Measurements from ENCODE around the gene ATP8A1. TPM values are rescaled to one million over a fixed set of nuclear protein-coding genes. Genes with fewer than 3 reads are reported as not detected.
"Not testable (repeated sequence)": the region's sequence is repeated elsewhere in the genome, so short reads cannot be mapped to it uniquely, and the experiment has no call there.

ATP8A1 gene
- 6.8 and 7.9 TPM in 2 replicates for total RNA-seq (2014; rRNA removed; shearing (Covaris generic))
- polyA plus RNA-seq (2014; cell fraction: nucleus; rRNA removed) = 12.0 and 13.1 TPM in 2 replicates

GRCh38 chr4:42656944-42657792 lies at the start of gene ATP8A1:
TSS of gene ATP8A1 (minus strand) at chr4:42657105. CDS start at chr4:42656873, 232 bp downstream.
- peak; percentile 79 for DNase-seq (ENCODE audit: extremely low read depth, low read depth)

DNA sequence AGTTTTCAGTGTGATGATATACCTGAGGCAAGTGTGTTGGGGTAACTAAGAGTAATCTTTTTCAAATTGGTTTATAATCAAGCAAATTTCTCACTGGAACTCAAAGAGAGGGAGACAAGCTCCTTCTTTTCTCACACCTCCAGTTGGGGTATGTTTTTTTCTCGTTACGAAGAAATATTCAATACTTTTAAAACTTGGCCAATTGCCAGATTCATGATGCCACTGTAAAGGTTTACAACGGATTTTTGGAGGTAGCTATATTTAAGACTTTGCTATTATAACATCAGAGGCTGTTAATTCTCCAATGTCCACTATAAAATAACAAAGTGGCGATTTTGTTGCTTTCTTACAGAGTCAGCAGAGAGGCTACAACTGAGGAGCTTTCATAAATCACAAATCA lies 49.2 kb upstream of the ATP8A1 start:
- DNase-seq (ENCODE audit: extremely low read depth, low read depth) = no peak

DNA sequence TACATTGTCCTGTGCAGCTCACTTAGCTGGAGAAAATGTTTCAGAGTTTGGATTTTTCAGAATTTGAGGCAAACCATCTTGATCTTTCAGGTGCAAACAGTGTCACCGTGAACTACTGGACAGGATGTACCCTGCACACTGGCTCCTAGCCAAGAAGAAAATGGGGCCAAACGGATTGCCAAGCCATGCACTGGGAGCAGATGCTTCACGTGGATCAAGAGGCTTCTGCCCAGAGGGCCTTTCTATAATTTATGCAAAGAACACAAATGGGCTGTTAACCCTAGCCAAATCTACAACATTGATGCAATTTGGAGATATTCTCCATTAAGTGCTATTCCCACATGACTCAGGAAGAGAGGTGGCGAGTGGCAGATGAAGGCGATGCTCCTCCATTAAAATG lies 46.9 kb upstream of the ATP8A1 start:
- DNase-seq (ENCODE audit: extremely low read depth, low read depth) = no peak

DNA sequence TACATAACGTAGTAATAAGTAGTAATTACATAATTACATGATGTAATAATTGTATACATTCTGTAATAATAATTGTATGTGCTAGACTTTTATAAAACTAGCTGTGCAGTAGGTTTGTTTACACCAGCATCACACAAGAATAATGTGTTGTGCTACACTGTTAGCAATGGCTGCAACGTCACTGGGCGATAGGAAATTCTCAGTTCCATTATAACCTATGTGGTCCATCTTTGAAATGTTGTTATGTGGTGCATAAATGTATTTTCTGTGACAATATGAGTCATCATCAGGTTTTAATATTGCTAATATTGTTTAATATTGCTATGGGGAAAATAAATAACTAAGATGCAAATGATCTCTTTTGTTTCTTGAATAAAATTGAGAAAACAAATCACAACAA lies 46.0 kb upstream of the ATP8A1 start:
- DNase-seq (ENCODE audit: extremely low read depth, low read depth) = no peak

GRCh38 chr4:42701780-42702179 lies 44.9 kb upstream of the ATP8A1 start:
- DNase-seq (ENCODE audit: extremely low read depth, low read depth) = not testable (repeated sequence)

- DNase-seq (ENCODE audit: extremely low read depth, low read depth) = no peak
These were observed 33.6 kb upstream of the ATP8A1 start for GRCh38 chr4:42690537-42690936.

DNA sequence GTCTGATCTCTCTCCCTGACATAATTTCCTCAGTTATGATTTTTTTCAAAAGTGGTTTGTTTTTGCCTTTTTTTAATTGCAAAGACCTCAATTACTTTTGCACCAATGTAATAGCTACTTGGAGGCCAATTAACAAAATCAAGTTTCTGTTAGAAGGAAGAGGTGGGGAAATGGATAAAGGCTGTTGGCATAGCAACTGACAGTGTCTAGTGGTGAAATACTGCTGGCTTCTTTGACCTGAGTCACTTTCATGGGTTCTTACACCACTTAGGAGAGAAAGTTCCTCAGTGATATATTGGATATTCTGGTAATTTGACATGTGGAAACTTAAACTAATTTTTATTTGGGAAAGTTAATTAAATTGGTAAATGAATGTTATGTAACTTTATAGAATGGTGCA lies 26.5 kb upstream of the ATP8A1 start:
- no peak for DNase-seq (ENCODE audit: extremely low read depth, low read depth)

GRCh38 chr4:42678512-42678911 lies 21.6 kb upstream of the ATP8A1 start:
- no peak for DNase-seq (ENCODE audit: extremely low read depth, low read depth)

- DNase-seq (ENCODE audit: extremely low read depth, low read depth) = no peak
These were observed 19.4 kb upstream of the ATP8A1 start for GRCh38 chr4:42676066-42676951.

DNA sequence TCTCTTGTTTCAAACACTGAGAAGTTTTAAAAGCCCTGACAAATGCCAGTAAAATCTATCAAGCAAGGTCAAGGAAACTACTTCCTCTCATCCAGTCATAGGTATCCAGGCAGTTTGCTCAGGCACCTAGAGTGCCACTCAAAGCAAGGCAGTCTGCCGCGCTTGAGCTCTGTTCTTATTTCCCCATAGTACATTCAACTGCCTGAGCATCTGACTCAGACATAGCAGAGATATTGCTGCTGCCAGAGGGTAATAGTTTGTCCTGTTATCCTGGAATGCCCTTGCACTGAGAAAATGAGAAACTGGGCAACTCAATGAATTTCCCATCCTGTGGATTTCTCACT lies 16.1 kb upstream of the ATP8A1 start:
- DNase-seq (ENCODE audit: extremely low read depth, low read depth) = no peak

DNA sequence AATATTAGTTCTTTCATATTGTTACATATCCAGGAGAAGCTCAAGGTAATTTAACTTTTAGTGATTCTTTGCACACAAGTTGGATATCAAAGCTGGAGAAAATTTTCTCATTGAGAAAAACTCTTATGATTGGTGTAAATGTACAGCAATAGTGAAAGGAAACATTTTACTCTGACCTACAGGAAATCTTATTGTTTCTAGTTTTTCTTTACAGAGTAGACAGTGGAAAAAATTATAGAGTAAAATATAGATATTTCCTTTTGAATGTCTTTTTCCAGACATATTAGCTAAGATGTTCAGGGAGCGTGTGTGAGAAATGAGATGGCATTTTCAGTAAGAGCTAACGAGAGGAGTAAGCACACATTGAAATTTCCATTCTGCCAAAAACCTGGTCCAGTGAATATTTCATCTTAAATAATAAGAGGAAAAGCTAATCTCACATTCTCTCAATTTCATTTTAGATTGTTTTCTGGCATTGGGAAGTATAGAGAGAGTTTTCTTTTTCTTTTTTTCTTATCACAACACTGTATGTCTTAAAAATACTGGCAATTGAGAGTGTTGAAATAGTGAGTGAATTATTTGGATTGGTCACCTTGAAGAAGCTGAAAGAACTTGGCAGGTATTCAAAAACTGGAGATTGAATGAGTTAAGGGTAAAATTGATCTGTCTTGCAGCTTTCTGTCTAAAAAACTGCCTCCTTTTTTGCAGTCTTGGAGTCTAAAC lies 15.6 kb upstream of the ATP8A1 start:
- DNase-seq (ENCODE audit: extremely low read depth, low read depth) = no peak

DNA sequence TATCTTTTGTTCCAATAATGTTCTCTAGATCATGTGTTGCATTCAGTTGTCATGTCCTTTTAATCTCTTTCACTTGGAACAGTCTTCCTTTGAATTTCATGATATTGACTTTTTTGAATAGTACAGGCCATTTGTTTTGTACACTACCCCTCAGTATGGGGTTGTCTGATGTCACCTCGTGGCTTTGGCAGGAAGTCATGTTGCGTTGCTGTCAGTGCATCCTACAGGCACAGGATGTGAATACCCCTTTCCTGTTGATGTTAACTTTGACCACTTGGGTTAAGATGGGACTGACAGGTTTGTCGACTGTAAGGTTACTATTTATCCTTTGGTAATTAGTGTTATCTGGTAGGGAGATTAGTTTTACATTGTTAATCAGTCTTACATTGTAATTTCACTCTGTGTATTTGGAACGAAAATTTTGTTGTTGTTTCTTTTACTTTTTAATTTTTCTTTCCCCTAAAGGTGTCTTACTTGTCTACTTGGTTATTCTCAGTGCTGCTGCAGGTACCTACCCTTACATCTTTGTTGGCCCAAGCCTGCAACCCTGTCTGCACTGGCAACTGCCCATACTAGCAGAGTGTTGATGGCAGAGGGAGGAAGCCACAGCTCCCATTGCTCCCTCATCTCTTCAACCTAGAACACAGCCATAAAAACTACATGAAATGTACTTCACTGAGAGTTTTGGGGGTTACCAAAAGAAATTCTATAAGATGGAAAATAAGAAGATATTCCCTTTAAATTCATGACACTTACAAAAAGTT lies 14.7 kb upstream of the ATP8A1 start:
- DNase-seq (ENCODE audit: extremely low read depth, low read depth) = no peak

GRCh38 chr4:42658261-42658660 lies 1.4 kb upstream of the ATP8A1 start:
- no peak for DNase-seq (ENCODE audit: extremely low read depth, low read depth)

GRCh38 chr4:42656679-42656943 lies 294 bp downstream of the ATP8A1 start:
- DNase-seq (ENCODE audit: extremely low read depth, low read depth) = no peak

GRCh38 chr4:42655921-42656678 lies 805 bp downstream of the ATP8A1 start:
- DNase-seq (ENCODE audit: extremely low read depth, low read depth) = no peak

DNA sequence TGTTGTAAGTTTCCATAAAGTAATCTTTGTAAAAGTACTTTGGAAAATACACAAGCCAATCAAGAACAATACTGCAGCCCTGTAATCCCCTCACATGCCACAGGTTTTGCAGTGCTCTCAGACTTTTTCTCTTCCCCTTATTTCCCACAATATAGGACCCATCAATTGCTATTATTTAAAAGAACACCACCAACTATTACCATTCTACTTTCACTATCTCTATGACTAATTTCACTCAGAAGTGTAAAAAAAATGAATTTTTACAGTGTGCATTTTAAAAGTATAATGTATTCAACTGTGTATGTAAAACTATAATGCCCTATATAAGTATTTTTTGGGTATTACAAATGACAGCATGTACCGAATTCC lies 1.7 kb downstream of the ATP8A1 start:
- DNase-seq (ENCODE audit: extremely low read depth, low read depth) = no peak

DNA sequence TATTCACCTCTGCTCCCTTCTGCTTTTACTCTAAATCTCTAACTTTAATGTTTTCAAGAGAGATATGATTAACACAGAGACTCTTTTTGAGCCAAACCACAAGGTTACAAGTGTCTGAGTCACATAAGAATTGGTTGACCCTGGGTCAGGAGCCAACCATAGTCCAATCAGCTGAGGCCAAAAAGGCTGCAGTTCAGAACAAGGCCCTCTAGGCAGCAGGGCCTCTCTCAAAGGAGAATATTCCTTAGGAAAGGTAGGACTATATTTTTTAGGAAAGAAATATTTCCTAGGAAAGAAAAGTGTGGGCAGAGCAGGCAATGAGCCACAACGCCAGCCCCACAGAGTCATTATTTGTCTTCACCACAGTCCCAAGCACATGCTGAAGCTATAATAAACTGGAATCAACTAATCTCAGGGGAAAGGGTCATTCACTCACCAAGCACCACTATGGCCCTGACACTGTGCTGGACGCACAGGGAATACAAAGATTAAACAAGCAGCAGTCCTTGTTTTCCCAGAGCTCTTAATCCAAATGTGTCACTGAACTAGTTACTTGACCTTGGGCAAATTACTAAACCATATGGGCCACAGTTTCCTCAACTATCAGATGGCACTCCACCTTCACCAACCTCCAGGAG lies 2.2 kb downstream of the ATP8A1 start:
- DNase-seq (ENCODE audit: extremely low read depth, low read depth) = no peak

- DNase-seq (ENCODE audit: extremely low read depth, low read depth) = no peak
These were observed 3.0 kb downstream of the ATP8A1 start for GRCh38 chr4:42653626-42654560.

Data from NCI-H460 (cell line).